Left ventricle myocardium inferior (tissue), 1 donor: Measurements from ENCODE around the gene CASZ1. TPM values are rescaled to one million over a fixed set of nuclear protein-coding genes. Genes with fewer than 3 reads are reported as not detected.

ENCODE experiments used
- DNase-seq: peaks from one replicate; pipeline ENCODE4 v3.0.0-alpha.2; 2020
- H3K27ac ChIP-seq: fragments of 200-600 bp; replicated peaks from 2 replicates; pipeline ENCODE4 v1.8.0; 2021
- H3K27me3 ChIP-seq: fragments of 200-600 bp; 2 replicates; pipeline ENCODE4 v1.8.0; 2021; ENCODE audit warnings: low read depth
- H3K36me3 ChIP-seq: fragments of 200-600 bp; 2 replicates; pipeline ENCODE4 v1.8.0; 2021
- H3K4me1 ChIP-seq: fragments of 200-600 bp; 2 replicates; pipeline ENCODE4 v1.8.0; 2021
- H3K4me3 ChIP-seq: fragments of 200-600 bp; 2 replicates; pipeline ENCODE4 v1.8.0; 2021; ENCODE audit warnings: mild to moderate bottlenecking, moderate library complexity
- H3K9me3 ChIP-seq: fragments of 200-600 bp; replicated peaks from 2 replicates; pipeline ENCODE4 v1.8.0; 2021
- CTCF ChIP-seq: fragments of 200-600 bp; IDR thresholded peaks from 2 replicates; pipeline ENCODE4 v1.8.0; 2021; ENCODE audit warnings: antibody characterized with exemption, mild to moderate bottlenecking, borderline replicate concordance
- intact Hi-C: fragments of 100-400 bp; cut with micrococcal nuclease; formaldehyde crosslinking; loops from one replicate; pipeline ENCODE4 v1.11.0; 2022
- total RNA-seq: library from RNA; stranded (reverse); fragmentation: NEBNext Ultra II Directional; extraction: Animal tissue kit (Norgen Biotek cat#: 25700); gene quantifications from one replicate; pipeline ENCODE4 v1.2.1, GENCODE V29; 2021
- donor health status: DM: no; HTN: yes; CAD: no; lungs with severe emphysema.

The CASZ1 gene
- total RNA-seq, 1 donor from 2014 or later = 56.3 TPM

DNA sequence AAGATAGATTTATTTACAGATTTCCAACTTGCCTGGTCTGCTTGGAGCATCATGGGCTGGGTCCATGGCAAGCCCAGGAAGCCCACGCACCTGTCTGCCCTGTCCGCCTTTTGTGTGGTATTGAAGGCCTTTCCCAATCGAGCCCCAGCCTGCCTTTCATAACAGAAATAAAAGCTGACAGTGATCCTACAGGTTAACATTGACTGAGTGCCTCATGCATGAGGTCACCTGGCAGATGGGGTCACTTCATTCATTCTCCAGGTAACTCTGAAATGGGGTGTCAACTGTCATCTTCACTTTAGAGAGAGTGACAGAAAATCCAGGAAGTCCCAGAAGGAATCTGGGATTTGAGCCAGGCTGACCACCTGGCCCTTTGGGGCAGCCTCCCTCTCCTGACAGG lies 36.3 kb upstream of the CASZ1 start:
- H3K27ac ChIP-seq = no peak overlapping the region
- peaks cover 6% of the 10 kb centered on the region for H3K4me1 ChIP-seq
- H3K4me3 ChIP-seq = no peak overlapping the region
- no peaks in the 10 kb centered on the region for H3K9me3 ChIP-seq
- intact Hi-C loops = no loop called here
- H3K27me3 ChIP-seq = peaks cover 66% of the 10 kb centered on the region
- H3K36me3 ChIP-seq = no peaks in the 10 kb centered on the region
- no peak for DNase-seq
- no peak for TF ChIP-seq CTCF

DNA sequence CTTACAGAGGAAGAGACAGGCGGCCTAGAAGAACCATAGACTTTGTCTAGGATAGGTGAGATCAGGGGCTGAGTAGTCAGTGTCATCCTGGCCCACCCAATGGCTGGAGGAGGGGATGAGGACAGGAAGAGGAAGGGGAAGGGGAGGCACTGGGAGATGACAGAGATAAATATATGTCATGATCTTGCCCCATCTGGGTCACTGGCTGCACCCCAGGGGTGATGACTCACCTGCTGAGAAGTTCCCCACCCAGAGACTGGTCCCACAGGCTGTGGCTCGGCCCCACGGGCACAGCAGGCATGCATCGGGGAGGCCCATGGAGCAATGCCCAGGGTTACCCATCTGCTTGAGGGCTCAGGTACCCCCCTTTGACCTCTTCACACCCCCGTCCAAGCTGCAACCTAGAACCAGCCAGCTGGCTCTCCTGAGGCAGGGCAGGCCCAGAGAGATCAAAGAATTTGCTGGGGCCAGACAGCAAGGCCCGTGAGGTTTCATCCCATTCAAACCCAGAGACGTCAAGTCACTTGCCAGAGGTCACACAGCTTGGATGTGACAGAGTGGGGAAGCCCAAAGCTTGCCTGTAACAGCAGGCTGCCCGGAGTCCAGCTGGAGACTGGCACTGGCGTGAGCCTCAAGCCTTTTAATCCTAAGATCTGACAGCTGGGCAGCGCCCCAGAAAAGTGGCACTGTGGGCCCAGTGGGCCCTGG lies 34.7 kb upstream of the CASZ1 start:
- Histone ChIP-seq H3K36me3 (no peaks in the 10 kb centered on the region), H3K27me3 (peaks cover 65% of the 10 kb centered on the region), H3K4me1 (peaks cover 6% of the 10 kb centered on the region), H3K4me3 (no peak overlapping the region), H3K27ac (no peak overlapping the region), H3K9me3 (no peaks in the 10 kb centered on the region)
- DNase-seq = no peak
- intact Hi-C loops = no loop called here
- no peak for TF ChIP-seq CTCF

DNA sequence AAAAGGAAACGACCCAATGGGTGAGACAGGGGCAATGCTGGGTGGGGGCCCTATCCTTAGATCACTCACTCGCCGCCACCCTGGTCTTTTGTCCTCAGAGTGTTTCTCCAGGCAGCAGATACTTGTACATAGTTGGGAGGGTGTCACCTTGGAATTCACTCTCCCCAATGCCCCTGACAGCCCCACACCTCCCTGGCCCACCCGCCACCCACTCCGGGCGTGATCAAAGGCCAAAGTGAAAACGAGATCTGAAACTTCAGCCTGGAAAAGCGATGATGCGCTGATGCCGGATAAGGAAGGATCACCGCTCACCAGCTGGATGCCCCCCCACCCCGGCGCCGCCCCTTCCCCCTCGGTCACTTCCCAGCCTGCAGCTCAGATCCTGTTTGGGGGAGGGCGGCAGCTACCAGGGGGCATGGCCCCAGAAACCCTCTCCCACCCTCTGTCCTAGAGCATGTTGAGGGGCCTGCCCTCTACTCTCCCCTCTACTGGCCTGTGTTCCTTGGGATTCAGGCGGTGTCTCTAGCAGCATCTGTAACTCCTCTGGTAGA lies 33.6 kb upstream of the CASZ1 start:
- Histone ChIP-seq H3K9me3 (no peaks in the 10 kb centered on the region), H3K4me3 (no peak overlapping the region), H3K36me3 (no peaks in the 10 kb centered on the region), H3K27ac (no peak overlapping the region), H3K27me3 (peaks cover 65% of the 10 kb centered on the region), H3K4me1 (no peaks in the 10 kb centered on the region)
- DNase-seq = no peak
- intact Hi-C loops = no loop called here
- TF ChIP-seq CTCF = no peak

DNA sequence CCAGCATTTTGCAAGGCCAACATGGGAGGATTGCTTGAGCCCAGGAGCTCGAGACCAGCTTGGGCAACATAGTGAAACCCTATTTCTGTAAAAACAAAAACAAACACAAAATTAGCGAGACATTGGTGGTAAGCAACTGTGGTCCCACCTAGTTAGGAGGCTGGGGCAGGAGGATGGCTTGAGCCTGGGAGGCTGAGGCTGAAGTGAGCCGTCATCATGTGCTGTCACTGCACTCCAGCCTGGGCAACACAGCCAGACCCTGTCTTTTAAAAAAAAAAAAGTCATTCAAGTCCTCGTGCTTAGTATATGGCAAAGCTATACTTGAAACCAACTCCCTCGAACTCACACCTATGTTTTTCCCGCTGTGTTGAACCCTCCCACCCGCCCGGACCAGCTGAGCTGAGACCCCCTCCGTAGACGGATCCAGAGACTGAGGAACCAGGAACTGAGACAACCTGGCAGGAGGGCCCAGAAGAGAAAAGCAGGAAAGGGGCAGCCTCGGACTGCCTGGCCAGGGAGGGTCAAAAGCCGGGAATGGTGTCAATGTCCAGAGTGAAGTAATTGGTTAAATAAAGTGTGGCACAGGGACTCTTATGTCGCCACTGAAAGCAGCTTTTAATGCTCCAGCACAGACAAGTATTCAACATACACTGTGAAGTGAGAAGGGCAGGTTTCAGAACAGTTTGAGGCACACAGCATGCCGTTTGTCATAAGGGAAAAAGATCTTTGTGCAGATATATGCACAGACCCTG lies 32.8 kb upstream of the CASZ1 start:
- no peak overlapping the region for H3K4me3 ChIP-seq
- DNase-seq = no peak
- H3K4me1 ChIP-seq = no peaks in the 10 kb centered on the region
- H3K27ac ChIP-seq = no peak overlapping the region
- intact Hi-C loops = no loop called here
- H3K9me3 ChIP-seq = no peaks in the 10 kb centered on the region
- no peak for TF ChIP-seq CTCF
- H3K27me3 ChIP-seq = peaks cover 62% of the 10 kb centered on the region
- no peaks in the 10 kb centered on the region for H3K36me3 ChIP-seq

- Histone ChIP-seq H3K9me3 (no peaks in the 10 kb centered on the region), H3K27ac (no peak overlapping the region), H3K27me3 (peaks cover 58% of the 10 kb centered on the region), H3K4me3 (no peak overlapping the region), H3K36me3 (no peaks in the 10 kb centered on the region), H3K4me1 (peaks cover 9% of the 10 kb centered on the region)
- DNase-seq = no peak
- TF ChIP-seq CTCF = no peak
- intact Hi-C loops = no loop called here
These were observed 31.2 kb upstream of the CASZ1 start for GRCh38 chr1:10827377-10828333.
